IMR-90 (cell line): ENCODE measurements around the gene SLC39A3. TPM values are rescaled to one million over a fixed set of nuclear protein-coding genes. Genes with fewer than 3 reads are reported as not detected.
A peak's percentile ranks its signal among the peaks of the same experiment; 100 is the strongest.

Source experiments
- ATAC-seq: fragments of 200-7000 bp; cut with Tn5 transposase; 2 replicates; pipeline ENCODE4 v1.9.1; 2020; ENCODE audit warnings: low read depth, mild to moderate bottlenecking, moderate library complexity
- Bru-seq: library from RNA; stranded (reverse); fragments of 400-500 nt; gene quantifications from one replicate; lab custom pipeline; 2021; lab: Mats Ljungman, UMichigan
- BruChase-seq, 2 experiments: library from RNA; stranded (reverse); fragments of 400-500 nt; gene quantifications; one replicate each; lab custom pipeline; 2021; lab: Mats Ljungman, UMichigan
- BruUV-seq: library from RNA; stranded (reverse); fragments of 400-500 nt; replicated peaks from 2 replicates; lab custom pipeline; 2021; lab: Mats Ljungman, UMichigan
- CTCF ChIA-PET: fragments of 300-600 bp; formaldehyde crosslinking; extraction: SDS; loops from one replicate; lab custom pipeline; 2021; ENCODE audit warnings: antibody characterized with exemption; lab: Yijun Ruan, JAX
- POLR2A ChIA-PET: fragments of 300-600 bp; sonication (Branson Sonifier 250); formaldehyde crosslinking; loops from one replicate; lab custom pipeline; 2022; ENCODE audit warnings: antibody characterized with exemption; ENCODE audit not compliant: unreplicated experiment; lab: Charles Lee
- DNase-seq: peaks from one replicate; pipeline ENCODE4 v3.0.0; 2013
- H2AFZ ChIP-seq: replicated peaks from 2 replicates; pipeline ENCODE3; 2013; ENCODE audit warnings: low read length, mild to moderate bottlenecking; ENCODE audit not compliant: poor library complexity
- H2AK5ac ChIP-seq: 2 replicates; pipeline ENCODE4 v1.6.1; 2013; ENCODE audit warnings: low read depth, low read length, inconsistent platforms
- H2AK9ac ChIP-seq: replicated peaks from 2 replicates; pipeline ENCODE3; 2013; ENCODE audit warnings: mild to moderate bottlenecking, low read depth, low read length, moderate library complexity; ENCODE audit not compliant: poor library complexity
- H2BK120ac ChIP-seq: 2 replicates; pipeline ENCODE4 v1.6.1; 2013; ENCODE audit warnings: low read depth, low read length, inconsistent platforms
- H2BK15ac ChIP-seq: 3 replicates; pipeline ENCODE4 v1.6.1; 2013; ENCODE audit warnings: low read depth, low read length, inconsistent platforms
- H2BK20ac ChIP-seq: 2 replicates; pipeline ENCODE4 v1.6.1; 2013; ENCODE audit warnings: low read depth, mild to moderate bottlenecking, inconsistent platforms, low read length, moderate library complexity
- H2BK5ac ChIP-seq: 2 replicates; pipeline ENCODE4 v1.6.1; 2013; ENCODE audit warnings: mild to moderate bottlenecking, low read depth, low read length, inconsistent platforms; ENCODE audit not compliant: poor library complexity, severe bottlenecking
- H3K14ac ChIP-seq: replicated peaks from 2 replicates; pipeline ENCODE4 v1.6.1; 2013; ENCODE audit warnings: low read depth, low read length, inconsistent platforms
- H3K18ac ChIP-seq: 2 replicates; pipeline ENCODE4 v1.6.1; 2013; ENCODE audit warnings: low read depth, low read length, control low read depth
- H3K23ac ChIP-seq: 2 replicates; pipeline ENCODE4 v1.6.1; 2013; ENCODE audit warnings: low read depth, low read length, inconsistent platforms
- H3K27ac ChIP-seq: 2 replicates; pipeline ENCODE4 v1.5.1; 2013; ENCODE audit warnings: mild to moderate bottlenecking, control low read depth, low read length; ENCODE audit not compliant: insufficient read depth
- H3K27me3 ChIP-seq: 2 replicates; pipeline ENCODE4 v1.6.1; 2013; ENCODE audit warnings: low read length; ENCODE audit not compliant: control insufficient read depth, insufficient read depth
- H3K36me3 ChIP-seq: 2 replicates; pipeline ENCODE4 v1.6.1; 2013; ENCODE audit warnings: low read length, mixed read lengths; ENCODE audit not compliant: control insufficient read depth, insufficient read depth
- H3K4ac ChIP-seq: 2 replicates; pipeline ENCODE4 v1.6.1; 2013; ENCODE audit warnings: low read depth, low read length, inconsistent platforms
- H3K4me1 ChIP-seq: 2 replicates; pipeline ENCODE4 v1.6.1; 2013; ENCODE audit warnings: low read length, mixed read lengths; ENCODE audit not compliant: control insufficient read depth, insufficient read depth
- H3K4me2 ChIP-seq: 2 replicates; pipeline ENCODE4 v1.6.1; 2013; ENCODE audit warnings: low read depth, mild to moderate bottlenecking, control low read depth, low read length, moderate library complexity
- H3K4me3 ChIP-seq: 2 replicates; pipeline ENCODE4 v1.5.1; 2013; ENCODE audit warnings: low read depth, mild to moderate bottlenecking, control low read depth, low read length, moderate library complexity; ENCODE audit not compliant: insufficient read depth
- H3K56ac ChIP-seq: 2 replicates; pipeline ENCODE4 v1.6.1; 2013; ENCODE audit warnings: low read length, inconsistent platforms; ENCODE audit not compliant: insufficient read depth; ENCODE audit errors: extremely low read depth
- H3K79me1 ChIP-seq, 2 experiments: 2 replicates each; pipeline ENCODE4 v1.6.1; 2013; ENCODE audit warnings: low read length in 2 of 2, inconsistent platforms in 1 of 2, low read depth in 1 of 2
- H3K9ac ChIP-seq: 2 replicates; pipeline ENCODE4 v1.6.1; 2013; ENCODE audit warnings: low read depth, low read length, control low read depth
- H3K9me1 ChIP-seq: 2 replicates; pipeline ENCODE4 v1.6.1; 2013; ENCODE audit warnings: low read length, inconsistent platforms; ENCODE audit not compliant: insufficient read depth
- H3K9me3 ChIP-seq: 2 replicates; pipeline ENCODE4 v1.6.1; 2013; ENCODE audit warnings: low read length; ENCODE audit not compliant: control insufficient read depth, insufficient read depth
- H4K20me1 ChIP-seq: 2 replicates; pipeline ENCODE4 v1.6.1; 2013; ENCODE audit warnings: low read length, inconsistent platforms; ENCODE audit not compliant: insufficient read depth
- H4K5ac ChIP-seq: 2 replicates; pipeline ENCODE4 v1.6.1; 2013; ENCODE audit warnings: mild to moderate bottlenecking, low read depth, low read length, control low read depth
- H4K8ac ChIP-seq, 2 experiments: 2 replicates each; pipeline ENCODE4 v1.6.1; 2013; ENCODE audit warnings: low read depth in 2 of 2, low read length in 2 of 2, control low read depth in 1 of 2, inconsistent platforms in 1 of 2
- H4K91ac ChIP-seq: 2 replicates; pipeline ENCODE4 v1.6.1; 2013; ENCODE audit warnings: low read depth, low read length, inconsistent platforms; ENCODE audit not compliant: insufficient read depth
- CEBPB ChIP-seq: IDR thresholded peaks from 2 replicates; pipeline ENCODE4 v1.6.1; 2012; ENCODE audit warnings: low read depth, low read length, improper control_type of control experiment
- CHD1 ChIP-seq: IDR thresholded peaks from 2 replicates; pipeline ENCODE4 v1.6.1; 2012; ENCODE audit warnings: low read depth, low read length, improper control_type of control experiment
- FOS ChIP-seq: fragments of 150-350 bp; IDR thresholded peaks from 2 replicates; pipeline ENCODE4 v1.6.1; 2016; ENCODE audit warnings: low read depth, low read length
- NFE2L2 ChIP-seq: fragments of 150-350 bp; IDR thresholded peaks from 2 replicates; pipeline ENCODE4 v1.6.1; 2016; ENCODE audit warnings: low read depth, mild to moderate bottlenecking, low read length
- POLR2A ChIP-seq: IDR thresholded peaks from 2 replicates; pipeline ENCODE4 v1.6.1; 2012; ENCODE audit warnings: mild to moderate bottlenecking, low read depth, low read length
- RAD21 ChIP-seq: IDR thresholded peaks from 2 replicates; pipeline ENCODE4 v1.6.1; 2012; ENCODE audit warnings: low read length, improper control_type of control experiment
- RCOR1 ChIP-seq: IDR thresholded peaks from 2 replicates; pipeline ENCODE4 v1.6.1; 2012; ENCODE audit warnings: mild to moderate bottlenecking, low read length, improper control_type of control experiment; ENCODE audit not compliant: insufficient replicate concordance
- WGBS, 2 experiments: methylation state at CpG; one replicate each; pipeline versions ENCODE4 v1.1.5 to v1.1.7; 2013; ENCODE audit warnings: missing lambda C conversion rate in 2 of 2; ENCODE audit not compliant: insufficient read length in 1 of 2; ENCODE audit errors: extremely low coverage in 2 of 2; 5-methylcytosine and 5-hydroxymethylcytosine counted together
- dilution Hi-C: fragments of 300-500 bp; cut with HindIII; formaldehyde crosslinking; loops from one replicate; pipeline ENCODE4 v1.14.3; 2018; ENCODE audit warnings: low sequenced_read_pairs; ENCODE audit not compliant: unreplicated experiment
- in situ Hi-C: fragments of 300-500 bp; cut with MboI; formaldehyde crosslinking; loops from 3 replicates; pipeline ENCODE4 v1.14.3; 2019; ENCODE audit warnings: low sequenced_read_pairs, inconsistent platforms, mixed read lengths
- intact Hi-C: fragments of 100-400 bp; cut with micrococcal nuclease; formaldehyde crosslinking; loops from 2 replicates; pipeline ENCODE4 v1.10.0; 2022
- long read RNA-seq: library from polyadenylated mRNA; unstranded; transcript quantifications from one replicate; pipeline ENCODE4 v2.0.0, GENCODE V29; 2021; ENCODE audit not compliant: unreplicated experiment
- polyA plus RNA-seq, 3 experiments: library from polyadenylated mRNA; depleted of rRNA; stranded (reverse); fragments of >200 nt; gene quantifications; 2 replicates each; pipeline ENCODE4 v1.2.3, GENCODE V29; 2012; ENCODE audit warnings: low replicate concordance in 1 of 3
- total RNA-seq: library from RNA; depleted of rRNA; stranded (reverse); fragments of >200 nt; gene quantifications from 2 replicates; pipeline ENCODE4 v1.2.3, GENCODE V29; 2012; rRNA removed
- TF ChIP-seq, protein P1 (sequence below): fragments of 150-350 bp; IDR thresholded peaks from 2 replicates; pipeline ENCODE4 v1.6.1; 2016; ENCODE audit warnings: low read depth, mild to moderate bottlenecking, low read length, moderate library complexity, borderline replicate concordance
- TF ChIP-seq, protein P2 (sequence below): conservative IDR thresholded peaks from 2 replicates; pipeline ENCODE4 v1.5.1; 2012; ENCODE audit warnings: mild to moderate bottlenecking, low read depth, low read length, improper control_type of control experiment

Gene SLC39A3, protein sequence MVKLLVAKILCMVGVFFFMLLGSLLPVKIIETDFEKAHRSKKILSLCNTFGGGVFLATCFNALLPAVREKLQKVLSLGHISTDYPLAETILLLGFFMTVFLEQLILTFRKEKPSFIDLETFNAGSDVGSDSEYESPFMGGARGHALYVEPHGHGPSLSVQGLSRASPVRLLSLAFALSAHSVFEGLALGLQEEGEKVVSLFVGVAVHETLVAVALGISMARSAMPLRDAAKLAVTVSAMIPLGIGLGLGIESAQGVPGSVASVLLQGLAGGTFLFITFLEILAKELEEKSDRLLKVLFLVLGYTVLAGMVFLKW
- total RNA-seq (12.4 and 12.8 TPM in 2 replicates), polyA plus RNA-seq (2012; rRNA removed) (38.2 and 45.1 TPM in 2 replicates), Bru-seq, nascent RNA (percentile 41 among the genes with signal in this experiment), BruChase-seq, experiment 1, labeled RNA remaining after a 6-hour chase (percentile 56 among the genes with signal in this experiment), BruChase-seq, experiment 2, labeled RNA remaining after a 2-hour chase (percentile 49 among the genes with signal in this experiment)
- 47.7 and 51.5 TPM in 2 replicates for polyA plus RNA-seq (2012; cell fraction: cytosol; rRNA removed)
- 12.3 and 24.3 TPM in 2 replicates for polyA plus RNA-seq (2012; cell fraction: nucleus; rRNA removed; ENCODE audit: low replicate concordance)
- long read RNA-seq, transcript SLC39A3-201 (3 exons, 1,502 nt), result major isoform, 36 of 50 reads
- long read RNA-seq, partial matches to known transcripts, result 5 of 50 reads
- long read RNA-seq, other reads (novel, unspliced or antisense), result 6 of 50 reads

DNA sequence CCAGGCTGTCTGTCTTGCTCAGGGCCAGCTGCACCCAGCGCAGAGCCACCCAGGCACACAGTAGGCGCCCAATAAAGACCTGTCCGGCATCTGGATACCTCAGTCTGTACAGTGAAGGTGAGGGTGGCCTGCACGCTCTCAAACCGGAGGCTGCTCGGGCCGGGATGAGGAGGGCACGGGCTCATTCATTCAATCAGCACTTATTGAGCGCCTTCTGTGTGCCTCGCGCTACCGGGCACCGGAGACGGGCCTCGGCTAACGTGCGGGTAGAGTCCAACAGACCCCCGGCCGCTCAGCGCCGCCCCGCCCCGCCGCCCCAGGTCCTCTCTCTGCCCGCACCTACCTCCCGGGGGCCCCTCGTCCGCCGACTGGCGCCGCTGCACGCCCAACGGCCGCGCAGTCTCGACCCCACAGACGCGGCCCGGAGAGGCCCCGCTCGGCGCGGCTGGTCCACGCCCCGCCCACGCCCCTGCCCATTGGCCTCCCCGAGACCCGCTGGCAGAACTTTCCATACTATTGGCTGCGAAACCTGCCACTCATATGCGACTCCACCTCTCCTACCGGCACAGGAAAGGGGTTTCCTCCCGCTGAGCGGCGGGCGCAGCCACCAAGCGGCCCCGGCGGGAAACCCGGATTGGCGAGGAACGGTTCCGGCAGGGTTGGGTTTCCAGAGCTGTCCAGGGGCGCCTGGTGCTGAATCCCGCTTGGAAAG lies at the start of gene SLC39A3:
Gene SLC39A3, minus strand, starts transcription at position 416 of the 712 bp plus-strand sequence. CDS start 2,760 bp downstream, outside the sequence.
- Histone ChIP-seq H4K20me1 (no peaks in the 10 kb centered on the region; the same call in 1 of the 2 replicates), H3K4ac (peak within 1 kb of the TSS; percentile 71), H3K9me1 (0 out of 2 replicates have a peak, but pooled peaks cover 2% of the 10 kb centered on the region), H3K27ac (peak within 1 kb of the TSS; percentile 58), H2BK120ac (no peak within 1 kb of the TSS), H3K23ac (peak within 1 kb of the TSS; percentile 65; the same call in 1 of the 2 replicates), H3K27me3 (no peaks in the 10 kb centered on the region), H2BK15ac (no peak within 1 kb of the TSS), H3K36me3 (peaks cover 23% of the 10 kb centered on the region), H3K9ac (peak within 1 kb of the TSS; percentile 87), H3K79me1 (peaks cover 11 to 26% of the 10 kb centered on the region in 2 experiments; a peak in 3 of 4 replicates), H3K4me1 (no peaks in the 10 kb centered on the region; the same call in 1 of the 2 replicates), H3K4me3 (peak within 1 kb of the TSS; percentile 91), H2BK20ac (no peak within 1 kb of the TSS), H3K4me2 (peak within 1 kb of the TSS; percentile 83), H3K18ac (no peak within 1 kb of the TSS), H3K9me3 (no peaks in the 10 kb centered on the region; the same call in 1 of the 2 replicates), H3K56ac (no peak within 1 kb of the TSS; the same call in 1 of the 2 replicates), H4K8ac (peak within 1 kb of the TSS; percentile 50 to 81; a peak in 2 of 4 replicates), H2AK9ac (peak within 1 kb of the TSS; percentile 89), H4K91ac (no peak within 1 kb of the TSS), H4K5ac (peak within 1 kb of the TSS; percentile 34; the same call in 1 of the 2 replicates), H2AFZ (peak within 1 kb of the TSS; percentile 90), H2BK5ac (no peak within 1 kb of the TSS), H3K14ac (peak within 1 kb of the TSS; percentile 33; the same call in 1 of the 2 replicates), H2AK5ac (peak within 1 kb of the TSS; percentile 51; the same call in 1 of the 2 replicates)
- in situ Hi-C loops, result no loop called here
- ChIA-PET CTCF (no interaction called here), POLR2A (no interaction called here)
- dilution Hi-C loops, result no loop called here
- 0% methylated on average over 33 of the region's 64 CpGs; no CpG with 5 or more reads in 1 of the 2 experiments for WGBS, 2 experiments
- DNase-seq (peak; percentile 98), ATAC-seq (peak; percentile 100)
- intact Hi-C loops, result loop anchor here (2.0 to 10.0 kb wide), 2 partner anchors 43 to 265 kb away; partner anchors contain the start of genes GADD45B and SGTA
- BruUV-seq, result no TSS peak
- TF ChIP-seq RCOR1, result peak; percentile 99
- TF ChIP-seq CEBPB, result no peak
- TF ChIP-seq POLR2A, result peak; percentile 36; the same call in 1 of the 2 replicates
- TF ChIP-seq, protein P1, sequence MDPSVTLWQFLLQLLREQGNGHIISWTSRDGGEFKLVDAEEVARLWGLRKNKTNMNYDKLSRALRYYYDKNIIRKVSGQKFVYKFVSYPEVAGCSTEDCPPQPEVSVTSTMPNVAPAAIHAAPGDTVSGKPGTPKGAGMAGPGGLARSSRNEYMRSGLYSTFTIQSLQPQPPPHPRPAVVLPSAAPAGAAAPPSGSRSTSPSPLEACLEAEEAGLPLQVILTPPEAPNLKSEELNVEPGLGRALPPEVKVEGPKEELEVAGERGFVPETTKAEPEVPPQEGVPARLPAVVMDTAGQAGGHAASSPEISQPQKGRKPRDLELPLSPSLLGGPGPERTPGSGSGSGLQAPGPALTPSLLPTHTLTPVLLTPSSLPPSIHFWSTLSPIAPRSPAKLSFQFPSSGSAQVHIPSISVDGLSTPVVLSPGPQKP, result no peak
- peak; percentile 46; the same call in 1 of the 2 replicates for TF ChIP-seq FOS
- TF ChIP-seq CHD1, result 0 out of 2 replicates have a peak, but pooled peaks have one; percentile 27
- TF ChIP-seq, protein P2, sequence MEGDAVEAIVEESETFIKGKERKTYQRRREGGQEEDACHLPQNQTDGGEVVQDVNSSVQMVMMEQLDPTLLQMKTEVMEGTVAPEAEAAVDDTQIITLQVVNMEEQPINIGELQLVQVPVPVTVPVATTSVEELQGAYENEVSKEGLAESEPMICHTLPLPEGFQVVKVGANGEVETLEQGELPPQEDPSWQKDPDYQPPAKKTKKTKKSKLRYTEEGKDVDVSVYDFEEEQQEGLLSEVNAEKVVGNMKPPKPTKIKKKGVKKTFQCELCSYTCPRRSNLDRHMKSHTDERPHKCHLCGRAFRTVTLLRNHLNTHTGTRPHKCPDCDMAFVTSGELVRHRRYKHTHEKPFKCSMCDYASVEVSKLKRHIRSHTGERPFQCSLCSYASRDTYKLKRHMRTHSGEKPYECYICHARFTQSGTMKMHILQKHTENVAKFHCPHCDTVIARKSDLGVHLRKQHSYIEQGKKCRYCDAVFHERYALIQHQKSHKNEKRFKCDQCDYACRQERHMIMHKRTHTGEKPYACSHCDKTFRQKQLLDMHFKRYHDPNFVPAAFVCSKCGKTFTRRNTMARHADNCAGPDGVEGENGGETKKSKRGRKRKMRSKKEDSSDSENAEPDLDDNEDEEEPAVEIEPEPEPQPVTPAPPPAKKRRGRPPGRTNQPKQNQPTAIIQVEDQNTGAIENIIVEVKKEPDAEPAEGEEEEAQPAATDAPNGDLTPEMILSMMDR, result no peak
- no peak for TF ChIP-seq NFE2L2
- TF ChIP-seq RAD21, result 0 out of 2 replicates have a peak, but pooled peaks have one; percentile 13
